Measurements from ENCODE around the gene CIART. TPM values are rescaled to one million over a fixed set of nuclear protein-coding genes. Genes with fewer than 3 reads are reported as not detected.

Gene CIART
- total and polyA plus RNA-seq, 2 donors (not counting 3 experiments of a cell fraction or from before 2014, with no cell fraction given), result 2.4 to 4.3 TPM

DNA sequence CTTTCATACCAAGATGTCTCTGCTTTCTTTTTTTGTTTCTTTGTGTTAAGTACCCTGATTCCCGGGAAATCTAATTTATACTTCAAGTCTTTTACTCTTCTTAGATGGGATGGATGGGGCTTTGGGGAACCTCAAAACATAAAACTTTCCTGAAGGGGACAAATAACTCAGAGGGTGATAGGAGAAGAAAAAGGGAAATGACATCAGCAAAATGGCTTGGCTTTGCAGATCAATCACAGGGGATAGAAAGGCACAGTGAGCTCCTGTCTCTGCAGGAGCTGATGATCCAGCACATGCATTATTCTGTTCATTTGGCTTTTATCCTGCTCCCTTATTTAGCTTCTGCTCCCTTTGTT, 26.2 kb upstream of the CIART start:
- intact Hi-C loops (cut with micrococcal nuclease) (loop anchor here (1.0 to 5.0 kb wide), 2 partner anchors 13 to 666 kb away; partner anchors contain the start of gene APH1A), dilution Hi-C loops (cut with MboI; ENCODE audit: extremely low pct_ligation_motif_present, low sequenced_read_pairs) (no loop called here)
- no TSS peak for BruUV-seq (replicated peaks)
- no peaks in the 10 kb centered on the region for H3K79me2 ChIP-seq (ENCODE audit: control insufficient read depth, insufficient read depth, low read length)
- no peak overlapping the region for H3K4me3 ChIP-seq (replicated peaks in 1 of 3; ENCODE audit: insufficient read depth in 1 of 3, low read depth in 1 of 3, low read length in 3 of 3)
- ChIA-PET POLR2A (interaction anchor here (0.7 kb wide), 1 partner anchor 37 kb away, joined by 3 read pairs; no protein-coding TSS in a partner anchor), CTCF (interaction anchor here (0.6 to 13.2 kb wide), 34 partner anchors 8 to 813 kb away, joined by 3 to 466 read pairs (median 4); partner anchors contain the start of genes APH1A, C1orf54, CIART and FALEC)
- H3K27me3 ChIP-seq (ENCODE audit: control insufficient read depth in 2 of 2, insufficient read depth in 2 of 2, low read length in 2 of 2), result peaks cover 15 to 27% of the 10 kb centered on the region in 2 experiments
- DNase-seq (ENCODE audit: low read depth, low spot score), result no peak
- no peaks in the 10 kb centered on the region for H3K9me3 ChIP-seq (replicated peaks; ENCODE audit: control insufficient read depth, insufficient read depth, low read length)
- H3K4me1 ChIP-seq (ENCODE audit: control insufficient read depth, extremely low read depth, insufficient read depth, low read length), result peaks cover 7% of the 10 kb centered on the region
- FAIRE-seq, result no peak
- H3K36me3 ChIP-seq (ENCODE audit: control insufficient read depth in 2 of 2, extremely low read depth in 1 of 2, insufficient read depth in 2 of 2, low read length in 2 of 2), result no peaks in the 10 kb centered on the region
- no peak overlapping the region for H3K27ac ChIP-seq (ENCODE audit: insufficient read depth, low read depth, low read length)
- peak overlapping the region; percentile 44 for H3K4me2 ChIP-seq (ENCODE audit: insufficient read depth, low read length)
- H2AFZ ChIP-seq (ENCODE audit: low read depth, low read length), result no peak overlapping the region
- TF ChIP-seq, protein P1, sequence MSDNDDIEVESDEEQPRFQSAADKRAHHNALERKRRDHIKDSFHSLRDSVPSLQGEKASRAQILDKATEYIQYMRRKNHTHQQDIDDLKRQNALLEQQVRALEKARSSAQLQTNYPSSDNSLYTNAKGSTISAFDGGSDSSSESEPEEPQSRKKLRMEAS (IDR thresholded peaks at IDR 0.05; ENCODE audit: insufficient read depth, insufficient read length), result no peak
- TF ChIP-seq GATA2 (IDR thresholded peaks at IDR 0.05; ENCODE audit: insufficient read depth, insufficient read length, low read depth, low read length), result no peak
- no peak for TF ChIP-seq JUN (IDR thresholded peaks at IDR 0.05; ENCODE audit: borderline replicate concordance, insufficient read depth, insufficient read length, low read depth)
- TF ChIP-seq, protein P2, sequence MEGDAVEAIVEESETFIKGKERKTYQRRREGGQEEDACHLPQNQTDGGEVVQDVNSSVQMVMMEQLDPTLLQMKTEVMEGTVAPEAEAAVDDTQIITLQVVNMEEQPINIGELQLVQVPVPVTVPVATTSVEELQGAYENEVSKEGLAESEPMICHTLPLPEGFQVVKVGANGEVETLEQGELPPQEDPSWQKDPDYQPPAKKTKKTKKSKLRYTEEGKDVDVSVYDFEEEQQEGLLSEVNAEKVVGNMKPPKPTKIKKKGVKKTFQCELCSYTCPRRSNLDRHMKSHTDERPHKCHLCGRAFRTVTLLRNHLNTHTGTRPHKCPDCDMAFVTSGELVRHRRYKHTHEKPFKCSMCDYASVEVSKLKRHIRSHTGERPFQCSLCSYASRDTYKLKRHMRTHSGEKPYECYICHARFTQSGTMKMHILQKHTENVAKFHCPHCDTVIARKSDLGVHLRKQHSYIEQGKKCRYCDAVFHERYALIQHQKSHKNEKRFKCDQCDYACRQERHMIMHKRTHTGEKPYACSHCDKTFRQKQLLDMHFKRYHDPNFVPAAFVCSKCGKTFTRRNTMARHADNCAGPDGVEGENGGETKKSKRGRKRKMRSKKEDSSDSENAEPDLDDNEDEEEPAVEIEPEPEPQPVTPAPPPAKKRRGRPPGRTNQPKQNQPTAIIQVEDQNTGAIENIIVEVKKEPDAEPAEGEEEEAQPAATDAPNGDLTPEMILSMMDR (IDR thresholded peaks at IDR 0.05; ENCODE audit: extremely low read depth in 1 of 2, insufficient read depth in 1 of 2, low read depth in 1 of 2, low read length in 2 of 2), result no peak
- TF ChIP-seq MYC (IDR thresholded peaks at IDR 0.05; ENCODE audit: low read depth, low read length), result no peak
- TF ChIP-seq POLR2A (IDR thresholded peaks at IDR 0.05; ENCODE audit: low read depth, low read length), result no peak
- no peak for TF ChIP-seq POLR2AphosphoS5 (IDR thresholded peaks at IDR 0.05; ENCODE audit: insufficient read depth, low read depth, low read length)
- H3K9ac ChIP-seq (replicated peaks; ENCODE audit: extremely low read depth, insufficient read depth, low read length), result no peak overlapping the region
- H4K20me1 ChIP-seq (replicated peaks; ENCODE audit: control insufficient read depth, extremely low read depth, insufficient read depth, low read length), result no peaks in the 10 kb centered on the region
- no peaks in the 10 kb centered on the region for H3K9me1 ChIP-seq (replicated peaks; ENCODE audit: control insufficient read depth, extremely low read depth, insufficient read depth, low read length)
